HG03457 (cell line): ENCODE measurements around the gene TMEM214.
"Not testable (repeated sequence)": the region's sequence is repeated elsewhere in the genome, so short reads cannot be mapped to it uniquely, and the experiment has no call there.

Experiments
- ATAC-seq: cut with Tn5 transposase; IDR thresholded peaks from one replicate; pipeline ENCODE4 v1.9.1; 2021; ENCODE audit warnings: moderate number of reproducible peaks; ENCODE audit not compliant: unreplicated experiment

TMEM214 gene

DNA sequence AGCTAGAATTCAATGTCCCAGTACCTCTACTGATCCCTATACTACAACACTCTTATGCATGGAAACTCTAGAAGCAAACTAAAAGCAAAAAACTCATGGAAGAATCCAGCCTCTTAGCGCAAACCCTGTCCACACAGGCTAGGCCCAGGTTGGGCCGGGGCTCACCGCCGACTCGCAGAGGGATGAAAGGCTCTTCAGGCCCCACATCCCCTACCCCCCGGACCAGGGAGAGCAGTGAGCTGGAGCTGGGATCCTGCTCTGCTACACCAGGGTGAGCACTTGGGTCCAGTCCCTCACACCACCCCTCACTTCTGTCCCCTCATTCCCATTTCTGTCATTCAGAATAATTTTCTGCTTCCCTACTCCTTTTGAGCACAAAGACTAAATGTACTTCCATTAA, 36.7 kb downstream of the TMEM214 start:
- no peak for ATAC-seq

DNA sequence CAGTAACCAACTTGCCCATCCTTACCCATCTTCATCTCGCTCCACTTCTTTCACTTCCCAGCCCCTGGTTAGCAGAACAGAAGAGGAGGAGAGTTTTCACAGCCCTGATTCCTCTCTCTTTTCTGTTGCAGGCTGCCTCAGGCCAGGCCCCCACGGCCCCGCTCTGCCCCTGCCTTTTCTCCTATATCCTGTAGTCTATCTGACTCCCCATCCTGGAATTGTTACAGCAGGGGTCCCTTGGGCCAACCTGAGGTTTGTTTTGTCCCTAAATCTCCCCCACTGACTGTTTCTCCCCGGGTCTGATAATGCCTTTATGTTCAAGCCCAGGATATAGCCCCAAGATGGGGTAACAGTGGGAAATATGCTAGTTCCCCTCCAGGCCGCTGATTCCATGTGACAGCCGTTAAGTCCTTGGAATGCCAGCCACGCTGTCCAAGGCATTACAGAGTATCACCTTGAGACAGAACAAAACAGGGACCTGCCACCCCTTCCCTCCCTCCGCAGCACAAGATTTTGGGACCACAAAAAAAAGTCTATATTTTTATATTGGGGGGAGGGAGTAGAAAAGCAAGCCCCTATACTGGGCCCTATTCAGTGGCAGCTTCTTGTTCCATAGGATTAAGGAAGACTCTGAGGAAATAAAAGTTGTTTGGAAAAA, 37.3 kb downstream of the TMEM214 start:
- ATAC-seq: no peak

DNA sequence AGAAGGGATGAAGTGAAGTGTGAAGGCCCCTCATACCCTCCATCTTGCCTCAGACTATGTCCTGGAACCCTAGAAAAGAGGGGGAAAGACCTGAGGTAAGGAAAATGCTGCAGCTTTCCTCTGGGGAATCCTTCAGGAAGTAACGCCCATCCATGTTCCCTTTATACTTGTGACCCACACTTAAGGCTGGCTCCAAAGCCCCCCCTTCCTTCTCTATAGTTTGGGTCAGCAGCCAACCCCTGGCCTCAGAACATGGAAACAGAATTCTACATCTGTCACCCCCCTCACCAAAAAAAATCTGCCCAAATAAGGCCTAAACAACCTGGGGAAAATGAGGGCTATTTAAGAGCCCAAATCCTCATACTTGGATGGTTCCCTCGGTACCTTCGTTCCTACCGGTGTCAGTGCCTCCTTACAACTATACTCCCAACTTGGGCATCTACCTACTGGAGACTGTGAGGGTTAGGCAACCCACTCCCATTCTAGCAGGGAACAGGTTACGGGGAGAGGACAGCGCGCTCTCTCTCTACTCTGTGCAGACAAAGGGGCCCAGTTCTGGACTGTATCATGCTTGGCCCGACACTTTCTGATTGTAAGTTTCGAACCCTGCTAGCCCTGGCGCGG, 38.0 kb downstream of the TMEM214 start:
- no peak for ATAC-seq

DNA sequence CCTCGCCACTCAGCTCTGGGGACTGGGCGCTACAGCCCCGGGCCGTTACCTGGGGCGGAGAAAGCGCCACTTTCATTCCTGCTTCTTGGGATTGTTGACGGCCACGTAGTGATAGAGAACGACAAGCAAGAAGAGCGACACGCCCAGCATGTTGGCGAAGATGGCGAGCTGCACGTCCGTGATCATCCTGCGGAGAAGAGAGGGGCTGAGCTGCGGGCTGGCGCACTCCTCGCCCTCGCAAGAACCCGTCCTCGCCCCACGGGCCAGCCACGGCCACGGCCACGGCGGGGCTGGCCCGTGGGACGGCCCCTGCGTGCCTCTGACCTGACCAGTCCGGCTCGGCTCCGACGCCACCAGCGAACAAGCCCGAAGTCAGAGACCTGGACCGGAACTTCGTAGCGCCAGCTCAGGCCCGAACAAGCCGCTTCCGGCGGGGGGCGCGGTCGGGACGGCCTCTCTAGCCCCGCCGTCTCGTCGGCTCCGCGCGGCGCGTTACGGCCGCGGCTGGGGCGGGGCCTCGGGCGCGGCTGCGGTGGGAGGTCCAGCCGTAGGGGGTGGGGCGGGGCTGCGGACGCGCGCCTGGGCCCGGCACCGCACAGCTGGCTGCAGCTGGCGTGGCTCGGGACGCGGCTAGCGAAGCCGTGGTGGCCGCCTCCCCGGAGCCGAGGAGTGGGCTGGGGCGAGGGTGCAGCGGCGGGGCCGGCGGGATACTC, 38.7 kb downstream of the TMEM214 start, which contains the start of gene OST4:
TSS of gene OST4 (minus strand) at position 378 of the 713 bp plus-strand sequence.
- ATAC-seq: peak; percentile 69

DNA sequence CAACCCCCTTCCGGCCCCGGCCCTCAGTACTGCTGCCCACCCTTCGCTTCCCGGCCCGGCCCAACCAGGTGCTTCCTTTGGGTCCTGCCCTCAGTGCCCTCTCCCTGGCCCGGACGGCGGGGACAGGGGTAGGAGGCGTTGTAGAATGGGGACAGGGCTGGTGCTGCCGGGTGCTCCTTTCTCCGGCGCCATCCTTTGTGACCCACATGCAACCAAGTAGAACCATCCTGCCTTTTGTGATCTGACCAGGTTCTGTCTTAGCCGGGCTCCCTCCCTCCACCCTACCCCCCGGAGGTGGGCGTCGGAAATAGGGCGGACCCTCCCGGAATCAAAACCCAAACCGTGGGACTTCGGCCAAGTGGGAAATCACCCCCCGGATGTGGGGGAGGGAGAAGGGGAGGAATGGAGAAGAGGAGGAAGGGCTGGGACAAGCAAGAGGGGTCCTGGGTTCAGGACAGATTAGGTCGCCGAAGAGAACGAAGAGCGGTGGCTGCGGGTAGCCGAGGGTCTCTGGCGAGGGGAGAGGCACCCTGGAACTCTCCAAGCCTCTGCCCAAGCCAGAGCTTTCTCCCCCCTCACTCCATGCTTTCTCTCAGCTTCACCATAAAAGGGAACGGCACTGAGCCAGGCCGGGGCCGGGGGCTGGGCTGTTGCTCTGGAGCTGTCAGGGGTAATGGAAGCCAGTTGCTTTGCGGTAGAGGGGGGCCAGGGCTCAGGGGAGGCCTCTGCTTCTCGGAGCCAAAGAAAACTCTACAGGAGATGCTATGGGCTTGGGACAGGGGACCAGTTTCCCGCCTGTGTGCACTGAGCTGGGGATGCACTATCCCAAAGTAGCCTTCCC, 39.4 kb downstream of the TMEM214 start:
- ATAC-seq: peak; percentile 2

DNA sequence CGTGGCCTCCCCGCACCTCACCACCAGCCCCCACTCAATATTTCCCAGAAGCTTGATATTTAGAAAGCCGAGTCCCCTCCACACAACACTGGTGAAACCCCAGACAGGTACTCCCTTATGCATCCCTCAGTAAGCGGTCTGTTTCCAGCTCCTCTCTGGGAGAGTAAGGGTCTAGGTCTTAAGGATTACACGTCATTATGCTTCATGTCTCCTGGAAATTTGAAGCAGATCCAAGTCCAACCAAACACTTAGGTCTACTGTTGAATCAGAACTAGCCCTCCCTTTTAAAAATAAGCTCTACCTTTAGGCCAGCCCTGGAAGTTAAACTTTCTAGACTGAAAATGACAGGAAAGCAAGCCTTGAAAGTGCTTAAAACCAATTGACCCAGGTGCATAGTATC, 40.2 kb downstream of the TMEM214 start:
- no peak for ATAC-seq

DNA sequence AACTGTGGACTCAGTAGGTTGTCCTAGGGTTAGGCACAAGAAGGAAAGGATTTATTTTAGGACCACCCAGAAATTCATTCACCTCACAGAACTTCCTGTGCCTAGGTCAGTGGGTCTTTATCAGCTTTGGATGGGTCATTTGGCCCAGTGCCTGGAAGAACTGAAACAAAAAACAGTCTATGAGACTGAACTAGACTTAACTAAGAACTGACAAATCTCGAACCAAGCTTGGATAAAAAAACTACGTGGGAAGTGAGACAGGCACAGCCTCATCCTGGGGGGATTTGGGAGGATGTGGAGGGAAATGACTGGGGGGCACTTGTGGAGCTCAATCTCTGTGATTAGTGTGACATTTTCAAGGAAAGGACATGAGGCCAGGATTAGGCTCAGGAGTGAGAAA, 41.0 kb downstream of the TMEM214 start:
- ATAC-seq: no peak

DNA sequence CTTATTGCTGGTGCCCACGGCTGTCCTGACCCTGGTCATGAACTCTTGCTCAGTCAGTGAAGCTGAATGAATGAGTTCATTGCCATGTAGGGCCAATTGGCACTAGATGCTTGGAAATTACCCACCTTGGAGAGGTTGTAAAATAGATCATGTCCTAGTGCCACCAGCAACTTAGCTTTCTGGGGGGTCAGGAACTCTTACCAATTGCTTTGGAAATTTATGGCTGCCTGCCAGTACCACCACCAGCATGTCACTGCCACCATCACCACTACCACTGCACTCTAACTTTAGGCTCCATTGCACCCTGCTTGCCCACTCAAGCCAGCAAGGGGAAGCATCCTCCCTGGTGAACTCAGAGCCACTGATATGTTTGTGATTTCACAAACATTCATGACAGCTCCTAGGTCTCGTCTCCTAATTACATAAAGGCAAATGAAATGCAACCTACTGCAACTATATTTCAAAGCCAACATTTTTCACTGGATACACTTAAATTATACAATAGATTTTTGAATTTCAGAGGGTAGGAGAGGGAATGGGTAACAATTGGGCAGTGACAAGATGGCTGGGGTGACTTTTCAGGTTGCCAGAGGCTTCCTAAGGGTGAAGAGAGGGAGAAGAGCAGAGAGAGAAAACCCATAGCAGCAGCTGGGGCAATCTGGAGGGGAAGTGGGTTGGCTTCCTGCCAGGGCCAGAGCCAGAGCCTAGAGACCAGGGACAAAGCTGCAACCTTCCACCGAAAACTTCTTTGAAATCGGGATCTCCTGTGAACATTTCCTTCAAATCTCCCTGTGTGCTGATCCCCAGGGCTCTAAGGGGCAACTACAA, 42.2 kb downstream of the TMEM214 start:
- no peak for ATAC-seq

DNA sequence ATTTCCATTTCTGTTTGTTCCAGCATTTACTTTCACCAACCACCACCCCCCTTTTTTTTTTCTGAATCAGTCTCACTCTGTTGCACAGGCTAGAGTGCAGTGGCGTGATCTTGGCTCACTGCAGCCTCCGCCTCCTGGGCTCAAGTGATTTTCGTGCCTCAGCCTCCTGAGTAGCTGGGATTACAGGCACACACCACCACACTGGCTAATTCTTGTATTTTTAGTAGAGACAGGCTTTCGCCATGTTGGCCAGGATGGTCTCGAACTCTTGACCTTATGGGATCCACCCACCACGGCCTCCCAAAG, 42.8 kb downstream of the TMEM214 start:
- not testable (repeated sequence) for ATAC-seq

DNA sequence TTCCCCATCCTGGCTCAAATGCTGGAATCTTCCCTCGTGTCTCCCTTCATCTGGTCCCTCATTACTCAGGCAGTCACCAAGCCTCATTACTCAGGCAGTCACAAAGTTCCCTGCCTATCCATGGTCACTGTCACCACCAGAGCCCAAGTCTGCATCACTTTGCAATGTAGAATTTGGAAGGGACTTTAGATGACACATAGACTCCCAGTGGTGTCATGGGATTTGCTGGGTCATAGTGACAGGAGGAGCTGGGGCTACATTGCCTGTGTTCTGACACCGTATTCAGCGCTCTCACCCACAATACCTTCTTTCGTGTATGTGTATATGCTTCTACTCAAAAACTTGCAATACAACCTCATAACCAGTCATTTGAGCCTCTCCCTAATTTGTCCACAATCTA, 43.6 kb downstream of the TMEM214 start:
- ATAC-seq: no peak

DNA sequence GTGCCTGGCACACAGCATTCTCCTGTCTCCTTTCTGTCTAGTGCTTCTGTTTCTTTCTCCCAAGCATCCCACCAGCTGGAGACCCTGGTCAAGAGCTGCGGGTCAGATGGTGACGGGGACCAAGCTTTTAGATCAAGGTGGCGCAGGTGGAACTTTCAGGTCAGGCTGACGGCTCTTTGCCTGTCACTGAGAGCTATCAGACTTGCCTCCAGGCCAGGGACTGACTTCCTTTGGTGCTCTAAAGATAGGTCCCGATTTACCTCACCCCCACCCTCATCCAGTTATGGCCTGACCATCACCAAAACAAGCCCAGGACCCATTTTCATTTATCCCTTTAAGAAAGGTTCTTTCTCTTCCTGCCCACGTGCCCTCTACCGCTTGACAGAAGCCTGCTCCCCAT, 44.5 kb downstream of the TMEM214 start:
- no peak for ATAC-seq

DNA sequence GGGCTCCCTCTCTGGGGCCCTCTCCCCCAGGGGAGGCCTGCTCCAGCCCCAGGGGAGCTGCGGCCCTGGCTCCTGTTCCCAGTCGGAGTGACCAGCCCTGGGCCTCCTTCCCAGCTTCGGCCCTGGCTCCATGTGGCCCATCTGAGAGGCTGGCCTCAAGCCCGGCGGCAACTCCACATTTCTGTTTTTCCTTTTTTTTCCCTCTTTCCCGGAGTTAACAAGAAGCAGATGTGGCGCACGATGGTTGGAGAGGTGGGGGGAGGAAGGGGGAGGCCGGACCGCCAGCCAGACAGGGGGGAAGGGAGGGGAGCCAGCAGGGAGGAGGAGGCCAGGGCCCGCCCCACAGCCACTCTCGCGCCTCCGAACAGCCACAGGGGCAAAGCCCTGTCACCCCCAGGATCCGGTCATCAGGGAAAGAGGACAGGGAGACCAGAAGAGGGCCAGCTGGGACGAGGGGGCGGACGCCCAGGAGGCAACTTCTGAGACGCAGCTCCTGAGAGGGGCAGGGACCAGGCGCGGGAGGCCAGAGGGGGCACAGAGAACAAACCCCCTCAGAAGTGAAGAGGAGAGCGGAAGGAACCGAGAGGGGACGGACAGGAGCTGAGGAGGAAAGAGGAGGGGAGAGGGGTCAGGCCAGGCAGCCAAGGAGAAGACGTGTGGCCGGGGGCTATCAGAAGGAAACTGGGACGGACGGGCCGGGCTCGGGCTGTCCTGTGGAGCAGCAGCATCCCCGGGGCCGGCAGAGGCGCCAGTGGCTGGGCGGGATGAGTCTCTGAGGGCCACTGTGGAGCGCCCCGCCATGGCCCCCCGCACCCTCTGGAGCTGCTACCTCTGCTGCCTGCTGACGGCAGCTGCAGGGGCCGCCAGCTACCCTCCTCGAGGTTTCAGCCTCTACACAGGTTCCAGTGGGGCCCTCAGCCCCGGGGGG, 45.8 kb downstream of the TMEM214 start, which contains the start of gene EMILIN1:
TSS of gene EMILIN1 (plus strand) at position 349 of the 928 bp plus-strand sequence. CDS start at position 800, 451 bp downstream.
- no peak for ATAC-seq

DNA sequence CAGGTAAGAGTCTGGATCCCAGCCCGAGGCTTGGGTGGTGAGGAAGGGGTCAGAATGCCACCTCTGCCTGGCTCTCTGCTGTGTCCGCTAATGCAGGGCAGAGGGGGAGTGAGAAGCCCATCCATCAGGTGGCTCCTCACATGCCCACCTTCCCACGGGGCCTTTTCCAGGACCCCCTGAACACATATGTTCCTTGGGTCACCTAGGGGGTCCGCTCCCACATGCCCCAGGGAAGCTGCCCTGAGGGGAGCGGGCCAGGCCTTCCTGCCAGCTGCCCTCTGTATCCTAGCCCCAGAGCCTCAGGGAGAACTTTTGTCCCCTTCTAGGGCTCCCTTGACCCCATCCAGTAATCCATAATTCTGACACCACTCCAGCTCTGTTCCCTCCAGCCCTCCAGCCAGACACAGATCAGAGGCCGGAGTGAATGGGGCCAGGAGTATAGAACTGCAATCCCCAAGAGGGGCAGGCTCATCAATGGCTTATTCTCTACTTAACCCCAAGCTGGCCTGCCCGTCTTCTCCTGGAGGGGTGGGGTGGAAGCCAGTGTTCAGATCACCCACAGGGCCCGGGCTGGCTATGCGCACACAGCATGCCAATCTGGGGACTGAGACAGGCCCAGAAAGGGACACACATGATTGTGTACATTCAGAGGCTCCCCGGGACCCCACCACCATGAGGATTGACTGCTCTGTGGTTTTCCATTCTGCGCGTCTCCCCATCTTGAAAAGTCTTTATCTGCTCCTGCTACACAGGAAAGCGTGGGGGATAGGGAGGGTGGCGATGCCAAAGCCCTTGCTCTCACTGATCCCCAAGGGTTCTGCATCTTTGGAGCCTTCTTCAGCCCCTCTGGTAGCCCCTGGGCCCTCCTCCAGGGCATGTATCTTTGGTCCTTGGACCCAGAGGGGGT, 46.7 kb downstream of the TMEM214 start:
- ATAC-seq: no peak

DNA sequence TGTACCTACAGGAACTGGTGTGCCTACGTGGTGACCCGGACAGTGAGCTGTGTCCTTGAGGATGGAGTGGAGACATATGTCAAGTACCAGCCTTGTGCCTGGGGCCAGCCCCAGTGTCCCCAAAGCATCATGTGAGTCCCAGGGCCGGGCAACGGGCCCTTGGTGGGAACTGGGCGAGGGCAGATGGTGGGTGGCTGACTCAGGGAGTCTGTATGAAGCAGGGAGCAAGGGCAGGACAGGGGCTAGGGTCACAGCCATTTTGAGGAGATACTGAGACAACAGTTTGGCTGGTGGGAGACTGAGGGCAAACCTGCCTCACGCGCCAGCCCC, 47.3 kb downstream of the TMEM214 start:
- ATAC-seq: no peak

DNA sequence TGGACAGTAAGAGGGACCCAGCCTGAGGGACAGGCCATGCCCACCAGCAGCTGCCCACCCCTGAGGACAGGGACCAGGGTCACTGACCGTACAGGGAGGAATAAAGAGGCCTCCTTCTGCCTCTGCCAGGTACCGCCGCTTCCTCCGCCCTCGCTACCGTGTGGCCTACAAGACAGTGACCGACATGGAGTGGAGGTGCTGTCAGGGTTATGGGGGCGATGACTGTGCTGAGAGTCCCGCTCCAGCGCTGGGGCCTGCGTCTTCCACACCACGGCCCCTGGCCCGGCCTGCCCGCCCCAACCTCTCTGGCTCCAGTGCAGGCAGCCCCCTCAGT, 47.8 kb downstream of the TMEM214 start:
- ATAC-seq: no peak

DNA sequence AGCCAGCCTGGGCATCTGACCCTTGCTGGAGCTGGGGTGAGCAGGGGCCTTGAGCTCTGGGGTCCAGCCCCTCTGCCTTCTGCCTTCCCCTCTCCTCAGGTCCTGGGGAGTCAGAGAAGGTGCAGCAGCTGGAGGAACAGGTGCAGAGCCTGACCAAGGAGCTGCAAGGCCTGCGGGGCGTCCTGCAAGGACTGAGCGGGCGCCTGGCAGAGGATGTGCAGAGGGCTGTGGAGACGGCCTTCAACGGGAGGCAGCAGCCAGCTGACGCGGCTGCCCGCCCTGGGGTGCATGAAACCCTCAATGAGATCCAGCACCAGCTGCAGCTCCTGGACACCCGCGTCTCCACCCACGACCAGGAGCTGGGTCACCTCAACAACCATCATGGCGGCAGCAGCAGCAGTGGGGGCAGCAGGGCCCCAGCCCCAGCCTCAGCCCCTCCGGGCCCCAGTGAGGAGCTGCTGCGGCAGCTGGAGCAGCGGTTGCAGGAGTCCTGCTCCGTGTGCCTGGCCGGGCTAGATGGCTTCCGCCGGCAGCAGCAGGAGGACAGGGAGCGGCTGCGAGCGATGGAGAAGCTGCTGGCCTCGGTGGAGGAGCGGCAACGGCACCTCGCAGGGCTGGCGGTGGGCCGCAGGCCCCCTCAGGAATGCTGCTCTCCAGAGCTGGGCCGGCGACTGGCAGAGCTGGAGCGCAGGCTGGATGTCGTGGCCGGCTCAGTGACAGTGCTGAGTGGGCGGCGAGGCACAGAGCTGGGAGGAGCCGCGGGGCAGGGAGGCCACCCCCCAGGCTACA, 49.4 kb downstream of the TMEM214 start:
- ATAC-seq: no peak

DNA sequence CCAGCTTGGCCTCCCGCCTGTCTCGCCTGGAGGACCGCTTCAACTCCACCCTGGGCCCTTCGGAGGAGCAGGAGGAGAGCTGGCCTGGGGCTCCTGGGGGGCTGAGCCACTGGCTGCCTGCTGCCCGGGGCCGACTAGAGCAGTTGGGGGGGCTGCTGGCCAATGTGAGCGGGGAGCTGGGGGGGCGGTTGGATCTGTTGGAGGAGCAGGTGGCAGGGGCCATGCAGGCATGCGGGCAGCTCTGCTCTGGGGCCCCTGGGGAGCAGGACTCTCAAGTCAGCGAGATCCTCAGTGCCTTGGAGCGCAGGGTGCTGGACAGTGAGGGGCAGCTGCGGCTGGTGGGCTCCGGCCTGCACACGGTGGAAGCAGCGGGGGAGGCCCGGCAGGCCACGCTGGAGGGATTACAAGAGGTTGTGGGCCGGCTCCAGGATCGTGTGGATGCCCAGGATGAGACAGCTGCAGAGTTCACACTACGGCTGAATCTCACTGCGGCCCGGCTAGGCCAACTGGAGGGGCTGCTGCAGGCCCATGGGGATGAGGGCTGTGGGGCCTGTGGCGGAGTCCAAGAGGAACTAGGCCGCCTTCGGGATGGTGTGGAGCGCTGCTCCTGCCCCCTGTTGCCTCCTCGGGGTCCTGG, 50.1 kb downstream of the TMEM214 start:
- ATAC-seq: no peak
